A673 (cell line): Measurements from ENCODE around the gene SMIM7. TPM values are rescaled to one million over a fixed set of nuclear protein-coding genes. Genes with fewer than 3 reads are reported as not detected.

Source experiments
- BruUV-seq: library from RNA; stranded (reverse); fragments of 400-500 nt; replicated peaks from 2 replicates; lab custom pipeline; 2021; lab: Mats Ljungman, UMichigan
- CTCF ChIA-PET: fragments of 300-600 bp; sonication (Branson Sonifier 250); formaldehyde crosslinking; loops from one replicate; lab custom pipeline; 2022; ENCODE audit warnings: antibody characterized with exemption; lab: Charles Lee
- POLR2A ChIA-PET: fragments of 300-600 bp; sonication (Branson Sonifier 250); formaldehyde crosslinking; loops from one replicate; lab custom pipeline; 2022; ENCODE audit warnings: antibody characterized with exemption; ENCODE audit not compliant: low non-redundant PET; lab: Charles Lee
- DNase-seq: peaks from one replicate; pipeline ENCODE4 v3.0.0-alpha.2; 2015; ENCODE audit warnings: low spot score
- H3K27ac ChIP-seq: fragments of 200-600 bp; sonication (generic); 2 replicates; pipeline ENCODE4 v1.5.1; 2016; ENCODE audit warnings: mixed run types, low read depth, mild to moderate bottlenecking, mixed read lengths, antibody characterized with exemption, low read length; ENCODE audit not compliant: poor library complexity, severe bottlenecking
- H3K27me3 ChIP-seq: fragments of 200-600 bp; sonication (generic); replicated peaks from 2 replicates; pipeline ENCODE4 v1.6.1; 2017; ENCODE audit warnings: mixed run types, low read depth, mild to moderate bottlenecking, mixed read lengths, antibody characterized with exemption, low read length; ENCODE audit not compliant: insufficient read depth, poor library complexity
- H3K36me3 ChIP-seq: fragments of 200-600 bp; sonication (generic); 2 replicates; pipeline ENCODE4 v1.6.1; 2016; ENCODE audit warnings: mixed run types, mild to moderate bottlenecking, mixed read lengths, antibody characterized with exemption, low read length; ENCODE audit not compliant: insufficient read depth, poor library complexity, severe bottlenecking
- H3K4me1 ChIP-seq: fragments of 200-600 bp; sonication (generic); 2 replicates; pipeline ENCODE4 v1.6.1; 2017; ENCODE audit warnings: mixed run types, mild to moderate bottlenecking, mixed read lengths, antibody characterized with exemption, low read length; ENCODE audit not compliant: insufficient read depth, poor library complexity, severe bottlenecking
- H3K4me3 ChIP-seq: fragments of 200-600 bp; sonication (generic); 2 replicates; pipeline ENCODE4 v1.5.1; 2016; ENCODE audit warnings: low read depth, mixed run types, mild to moderate bottlenecking, mixed read lengths, low read length; ENCODE audit not compliant: poor library complexity, severe bottlenecking
- H3K9me3 ChIP-seq: fragments of 200-600 bp; sonication (generic); 2 replicates; pipeline ENCODE4 v1.6.1; 2016; ENCODE audit warnings: mixed run types, low read depth, mild to moderate bottlenecking, mixed read lengths, antibody characterized with exemption, low read length; ENCODE audit not compliant: poor library complexity, severe bottlenecking
- EZH2 ChIP-seq: fragments of 200-600 bp; sonication (generic); IDR thresholded peaks from 2 replicates; pipeline ENCODE4 v1.6.1; 2017; ENCODE audit warnings: borderline replicate concordance, low read depth, mild to moderate bottlenecking, mixed read lengths, antibody characterized with exemption, low read length; ENCODE audit not compliant: poor library complexity, severe bottlenecking
- intact Hi-C: fragments of 100-400 bp; cut with micrococcal nuclease; formaldehyde crosslinking; loops from one replicate; pipeline ENCODE4 v1.10.0; 2022; ENCODE audit not compliant: unreplicated experiment
- total RNA-seq: library from RNA; stranded (reverse); gene quantifications from 2 replicates; pipeline ENCODE4 v1.2.3, GENCODE V29; 2021
- TF ChIP-seq, protein P1 (sequence below): fragments of 300-800, 200-600 bp; sonication (generic); conservative IDR thresholded peaks from 2 replicates; pipeline ENCODE4 v1.5.1; 2017; ENCODE audit warnings: low read depth, mild to moderate bottlenecking, antibody characterized with exemption, low read length, moderate library complexity, mixed read lengths

The SMIM7 gene
- total RNA-seq, 1 experiment from 2014 or later, result 82.7 TPM

DNA sequence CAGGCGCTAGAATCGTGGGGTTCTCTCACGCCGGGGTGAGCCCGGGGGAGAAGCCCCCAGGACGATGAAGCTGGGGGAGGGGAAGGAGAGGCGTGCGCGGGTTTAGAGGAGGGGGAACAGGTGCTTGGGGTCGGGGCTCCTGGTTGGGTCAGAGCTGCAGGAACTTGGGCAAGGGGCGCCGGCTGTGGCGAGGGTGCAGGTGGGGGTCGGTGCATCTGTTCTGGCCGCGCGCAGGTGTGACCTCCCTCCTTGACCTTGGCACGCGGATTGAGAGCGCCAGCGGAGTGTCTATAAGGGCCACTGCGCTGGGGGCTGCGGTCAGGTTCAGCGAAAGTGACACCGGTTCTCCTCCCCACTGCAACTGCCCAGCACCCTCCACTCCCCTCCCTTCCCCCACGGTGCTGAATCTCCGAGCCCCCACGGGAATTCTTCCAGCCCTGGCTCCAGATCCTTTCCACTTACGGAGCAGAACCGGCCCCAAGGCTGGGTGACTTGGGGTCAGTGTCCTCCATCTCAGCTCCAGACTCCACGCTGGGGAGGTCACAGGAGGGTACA lies 1.6 kb upstream of the SMIM7 start:
- POLR2A ChIA-PET, result no interaction called here
- peaks cover 9% of the 10 kb centered on the region for H3K4me1 ChIP-seq
- H3K36me3 ChIP-seq, result peaks cover 15% of the 10 kb centered on the region
- TF ChIP-seq EZH2, result no peak
- TF ChIP-seq, protein P1, sequence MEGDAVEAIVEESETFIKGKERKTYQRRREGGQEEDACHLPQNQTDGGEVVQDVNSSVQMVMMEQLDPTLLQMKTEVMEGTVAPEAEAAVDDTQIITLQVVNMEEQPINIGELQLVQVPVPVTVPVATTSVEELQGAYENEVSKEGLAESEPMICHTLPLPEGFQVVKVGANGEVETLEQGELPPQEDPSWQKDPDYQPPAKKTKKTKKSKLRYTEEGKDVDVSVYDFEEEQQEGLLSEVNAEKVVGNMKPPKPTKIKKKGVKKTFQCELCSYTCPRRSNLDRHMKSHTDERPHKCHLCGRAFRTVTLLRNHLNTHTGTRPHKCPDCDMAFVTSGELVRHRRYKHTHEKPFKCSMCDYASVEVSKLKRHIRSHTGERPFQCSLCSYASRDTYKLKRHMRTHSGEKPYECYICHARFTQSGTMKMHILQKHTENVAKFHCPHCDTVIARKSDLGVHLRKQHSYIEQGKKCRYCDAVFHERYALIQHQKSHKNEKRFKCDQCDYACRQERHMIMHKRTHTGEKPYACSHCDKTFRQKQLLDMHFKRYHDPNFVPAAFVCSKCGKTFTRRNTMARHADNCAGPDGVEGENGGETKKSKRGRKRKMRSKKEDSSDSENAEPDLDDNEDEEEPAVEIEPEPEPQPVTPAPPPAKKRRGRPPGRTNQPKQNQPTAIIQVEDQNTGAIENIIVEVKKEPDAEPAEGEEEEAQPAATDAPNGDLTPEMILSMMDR, result no peak
- H3K4me3 ChIP-seq, result peak overlapping the region; percentile 83
- no peaks in the 10 kb centered on the region for H3K9me3 ChIP-seq
- intact Hi-C loops, result no loop called here
- no peaks in the 10 kb centered on the region for H3K27me3 ChIP-seq
- no peak for DNase-seq
- CTCF ChIA-PET, result interaction anchor here (0.6 kb wide), 1 partner anchor 512 kb away, joined by 3 read pairs; no protein-coding TSS in a partner anchor
- peak overlapping the region; percentile 65 for H3K27ac ChIP-seq
- no TSS peak for BruUV-seq

DNA sequence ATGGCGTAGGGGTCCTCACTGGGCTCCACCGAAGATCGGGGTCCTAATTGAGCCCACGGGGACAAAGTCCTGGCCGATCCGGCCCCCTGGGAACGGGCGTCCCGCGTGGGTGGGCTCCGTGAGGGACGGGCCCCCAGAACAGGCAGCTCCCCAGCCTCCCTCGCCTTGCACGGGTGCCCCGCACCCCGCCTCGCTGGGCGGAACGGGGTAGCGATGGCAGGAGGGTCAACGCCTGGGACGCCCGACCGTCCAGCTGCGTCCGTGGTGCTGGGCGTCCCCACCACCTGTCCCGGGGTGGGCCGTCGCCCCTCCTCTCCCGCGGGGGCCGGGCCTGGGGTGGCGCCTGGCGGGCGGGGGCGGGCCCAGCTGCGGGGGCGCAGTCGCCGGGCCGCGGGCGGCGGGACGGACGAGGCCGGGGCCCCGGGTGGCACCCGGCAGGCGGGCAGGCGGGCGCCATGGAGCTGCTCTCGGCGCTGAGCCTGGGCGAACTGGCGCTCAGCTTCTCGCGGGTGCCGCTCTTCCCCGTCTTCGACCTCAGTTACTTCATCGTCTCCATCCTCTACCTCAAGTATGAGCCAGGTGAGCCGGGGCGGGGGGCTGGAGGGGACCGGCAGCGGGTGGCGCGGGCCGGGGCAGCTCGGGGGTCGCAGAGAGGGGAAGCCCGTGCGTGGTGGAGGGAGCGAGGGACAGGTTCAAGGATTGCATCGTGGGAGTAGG lies 977 bp upstream of the SMIM7 start, which contains the start of gene TMEM38A:
TSS of gene TMEM38A (plus strand) at position 377 of the 717 bp plus-strand sequence. CDS start at position 456, 79 bp downstream.
- Histone ChIP-seq H3K9me3 (no peaks in the 10 kb centered on the region), H3K36me3 (peaks cover 21% of the 10 kb centered on the region), H3K4me3 (peak within 1 kb of the TSS; percentile 83), H3K4me1 (peaks cover 9% of the 10 kb centered on the region), H3K27ac (peak within 1 kb of the TSS; percentile 97), H3K27me3 (no peaks in the 10 kb centered on the region)
- ChIA-PET POLR2A (no interaction called here), CTCF (no interaction called here)
- BruUV-seq, result no TSS peak
- no peak for TF ChIP-seq EZH2
- TF ChIP-seq, protein P1, result no peak
- peak; percentile 31 for DNase-seq
- intact Hi-C loops, result no loop called here

DNA sequence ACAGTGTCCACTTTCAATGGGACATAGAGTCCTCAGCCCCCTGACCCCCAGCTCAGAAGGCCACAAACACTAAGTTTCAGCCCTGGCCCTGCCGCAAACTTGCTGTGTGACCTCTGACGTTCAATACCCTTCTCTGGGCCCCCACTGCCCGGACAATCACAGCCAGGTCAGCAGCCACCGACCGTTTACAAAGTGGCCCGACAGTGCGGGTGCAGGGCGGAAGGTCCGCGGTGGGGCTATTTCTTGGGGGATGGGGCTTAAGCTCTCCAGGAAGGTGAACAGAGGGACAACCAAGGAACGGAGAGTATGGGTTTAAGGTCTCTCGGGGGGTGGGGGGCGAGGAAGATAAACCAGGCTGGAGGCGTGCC lies 496 bp downstream of the SMIM7 start:
- Histone ChIP-seq H3K27me3 (no peaks in the 10 kb centered on the region), H3K36me3 (peaks cover 31% of the 10 kb centered on the region), H3K4me1 (peaks cover 15% of the 10 kb centered on the region), H3K4me3 (peak overlapping the region; percentile 83), H3K9me3 (no peaks in the 10 kb centered on the region), H3K27ac (peak overlapping the region; percentile 97)
- no peak for TF ChIP-seq EZH2
- TF ChIP-seq, protein P1, result no peak
- ChIA-PET CTCF (interaction anchor here (0.5 kb wide), 1 partner anchor 9 kb away, joined by 4 read pairs; no protein-coding TSS in a partner anchor), POLR2A (no interaction called here)
- BruUV-seq, result no TSS peak
- intact Hi-C loops, result no loop called here
- DNase-seq, result no peak
